IPS-18c (cell line): Measurements from ENCODE around the gene STUM.
"Not testable (repeated sequence)": the region's sequence is repeated elsewhere in the genome, so short reads cannot be mapped to it uniquely, and the experiment has no call there.

Experiments used
- H3K4me3 ChIP-seq: 2 replicates; pipeline ENCODE4 v1.7.0; 2013; ENCODE audit warnings: low read depth, mild to moderate bottlenecking, low read length, moderate library complexity; ENCODE audit not compliant: insufficient read depth
- H3K9me3 ChIP-seq: one replicate; pipeline ENCODE4 v1.6.1; 2013; ENCODE audit warnings: mild to moderate bottlenecking, low read length, moderate library complexity; ENCODE audit not compliant: control insufficient read depth, insufficient read depth

STUM gene

DNA sequence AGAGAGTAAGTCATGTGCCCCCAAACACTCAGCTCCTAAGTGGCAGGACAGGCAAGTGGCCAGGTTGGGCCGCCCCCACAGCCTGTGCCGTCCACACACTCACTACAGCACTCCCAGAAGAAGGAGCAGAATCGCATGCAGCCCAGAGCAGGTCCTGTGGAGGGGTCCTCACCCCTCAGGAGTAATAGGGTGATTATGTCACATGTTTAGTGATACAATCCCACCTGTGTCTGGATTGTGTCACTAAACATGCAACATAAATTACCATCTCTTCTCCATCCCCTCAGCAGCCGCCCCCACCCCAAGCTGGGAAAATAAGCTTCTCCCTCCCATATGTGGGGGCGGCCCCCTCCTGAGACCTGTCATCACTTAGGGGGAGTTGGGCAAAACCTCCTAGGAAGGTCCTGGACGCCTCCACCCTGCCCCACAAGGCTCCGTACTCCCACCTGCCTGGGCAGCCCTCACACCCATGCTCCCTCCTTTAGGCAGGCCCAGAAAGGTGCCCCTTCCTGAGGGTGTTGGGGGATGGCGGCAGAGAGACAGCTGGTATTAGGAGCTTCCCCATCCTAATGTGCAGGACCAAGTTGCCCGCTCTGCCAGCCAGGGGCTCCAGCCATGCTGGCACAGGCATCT, 56.9 kb downstream of the STUM start:
- Histone ChIP-seq H3K9me3 (no peaks in the 10 kb centered on the region), H3K4me3 (no peak overlapping the region)

DNA sequence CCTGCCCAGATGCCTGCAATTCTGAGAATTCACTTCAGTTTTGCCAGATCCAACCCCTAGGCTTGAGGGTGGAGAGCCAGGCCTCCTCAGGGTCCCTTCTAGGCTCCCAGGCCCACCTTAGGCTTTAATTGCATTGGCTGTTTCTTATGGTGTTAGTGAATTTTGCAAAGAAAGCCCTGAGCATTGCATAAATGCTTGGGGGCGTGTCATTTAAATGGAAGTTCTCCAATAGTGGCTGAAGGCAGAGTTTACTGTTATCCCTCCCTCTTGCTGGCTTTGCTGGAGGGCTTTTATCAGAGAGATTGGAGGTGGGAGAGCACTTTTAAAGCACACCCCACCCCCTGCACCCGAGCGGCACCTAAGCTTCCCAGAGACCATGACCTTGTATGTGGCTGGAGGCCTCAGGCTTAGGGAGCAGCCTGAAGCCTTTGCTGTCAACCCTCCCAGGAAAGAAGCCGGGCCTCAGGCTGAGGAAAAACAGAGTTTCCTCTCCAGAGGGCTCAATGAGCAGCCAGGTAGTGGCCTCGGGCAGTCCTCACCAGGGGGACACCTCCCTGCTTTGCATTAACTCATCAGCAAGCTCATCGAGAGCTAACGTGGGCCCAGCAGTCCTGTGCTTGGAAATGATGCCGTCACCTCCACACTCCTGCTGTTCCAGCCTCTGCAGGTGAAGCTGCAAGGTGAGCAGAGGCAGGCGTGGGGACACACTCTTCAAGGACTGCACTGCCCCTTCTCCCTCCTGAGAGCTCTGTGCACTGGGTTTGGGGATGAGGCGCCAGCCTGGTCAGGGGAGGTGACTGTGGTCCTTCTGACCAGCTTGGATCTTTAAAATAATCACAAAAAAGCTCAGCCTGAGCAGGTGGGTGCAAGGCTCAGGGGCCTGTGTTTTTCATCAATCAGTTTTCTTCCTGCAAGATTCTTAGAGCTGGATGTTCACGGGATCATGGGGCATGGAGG, 58.0 kb downstream of the STUM start:
- no peaks in the 10 kb centered on the region for H3K9me3 ChIP-seq
- no peak overlapping the region for H3K4me3 ChIP-seq

DNA sequence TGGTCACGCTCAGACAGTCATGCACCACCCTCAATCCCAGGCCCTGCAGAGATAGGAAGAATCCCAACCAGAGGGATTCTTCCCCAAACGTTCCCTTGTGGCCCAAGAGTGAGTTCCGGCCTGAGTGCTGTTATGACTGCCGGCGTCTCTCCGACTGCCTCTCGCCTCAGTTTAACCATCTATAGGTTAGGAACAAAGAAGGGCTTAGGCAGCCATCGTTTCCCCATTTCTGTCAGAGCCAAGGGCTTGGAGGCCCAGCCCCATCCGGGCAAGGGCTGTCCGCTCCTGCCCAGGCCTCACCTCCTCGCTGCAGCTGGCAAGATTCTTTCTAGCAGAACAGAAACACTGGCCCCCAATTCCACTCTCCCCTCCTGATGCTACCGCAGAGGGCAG, 58.7 kb downstream of the STUM start:
- no peak overlapping the region for H3K4me3 ChIP-seq
- no peaks in the 10 kb centered on the region for H3K9me3 ChIP-seq

DNA sequence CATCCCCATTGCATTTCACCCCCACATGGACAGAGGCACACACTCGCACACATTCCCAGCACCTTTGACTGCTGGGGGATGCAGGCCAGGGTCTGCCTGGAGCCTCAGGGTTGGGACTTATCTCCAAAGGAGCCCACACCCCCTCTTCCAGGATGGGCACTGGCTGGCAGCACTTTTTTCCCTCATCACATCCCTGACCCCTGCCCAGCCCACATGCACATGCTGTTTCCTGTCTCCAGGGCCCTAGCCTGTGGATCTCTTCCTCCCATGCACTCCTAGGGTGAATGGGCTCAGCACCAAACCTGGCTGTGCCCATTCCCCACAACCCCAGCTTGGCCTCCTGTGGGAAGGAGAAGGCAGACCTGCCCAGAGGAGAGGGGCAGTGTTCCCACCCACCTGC, 59.3 kb downstream of the STUM start:
- H3K4me3 ChIP-seq, result no peak overlapping the region
- H3K9me3 ChIP-seq, result no peaks in the 10 kb centered on the region

DNA sequence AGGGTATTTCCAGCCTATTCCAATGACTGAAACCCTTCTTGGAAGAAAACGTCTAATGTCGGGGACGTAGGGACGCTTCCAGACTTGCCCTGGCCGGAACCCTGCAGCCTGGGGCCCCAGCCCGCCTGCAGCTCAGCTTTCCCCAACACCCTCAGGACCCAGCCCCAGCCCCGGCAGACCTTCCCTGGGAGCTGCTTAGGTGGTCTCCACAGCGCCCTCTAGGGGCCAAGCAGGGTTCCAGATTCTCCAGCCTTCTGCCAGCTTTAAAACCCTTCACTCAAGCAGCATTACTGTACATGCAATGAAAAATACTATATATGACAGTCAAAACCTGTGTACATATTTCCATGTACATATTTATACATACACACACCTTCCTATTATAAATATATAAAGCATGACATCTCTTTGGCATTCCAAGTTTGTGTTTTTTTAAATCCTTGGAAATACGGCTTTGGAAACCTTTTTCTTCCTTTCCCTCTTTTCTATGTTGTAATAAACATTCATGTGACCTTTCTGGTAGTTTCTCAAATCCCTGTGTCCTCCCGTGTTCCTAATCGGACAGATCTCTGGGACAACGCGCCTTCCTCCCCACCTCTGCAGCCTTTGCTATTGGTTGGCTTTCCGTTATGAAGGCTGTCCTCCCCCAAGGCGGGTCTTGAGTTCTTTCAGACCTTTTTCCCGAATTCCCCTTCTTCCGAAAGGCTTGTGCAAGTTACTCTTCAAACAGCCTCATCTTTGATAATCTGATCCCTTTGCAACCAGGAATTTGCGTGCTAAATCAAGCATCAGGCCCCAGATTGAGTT, 60.3 kb downstream of the STUM start:
- no peaks in the 10 kb centered on the region for H3K9me3 ChIP-seq

DNA sequence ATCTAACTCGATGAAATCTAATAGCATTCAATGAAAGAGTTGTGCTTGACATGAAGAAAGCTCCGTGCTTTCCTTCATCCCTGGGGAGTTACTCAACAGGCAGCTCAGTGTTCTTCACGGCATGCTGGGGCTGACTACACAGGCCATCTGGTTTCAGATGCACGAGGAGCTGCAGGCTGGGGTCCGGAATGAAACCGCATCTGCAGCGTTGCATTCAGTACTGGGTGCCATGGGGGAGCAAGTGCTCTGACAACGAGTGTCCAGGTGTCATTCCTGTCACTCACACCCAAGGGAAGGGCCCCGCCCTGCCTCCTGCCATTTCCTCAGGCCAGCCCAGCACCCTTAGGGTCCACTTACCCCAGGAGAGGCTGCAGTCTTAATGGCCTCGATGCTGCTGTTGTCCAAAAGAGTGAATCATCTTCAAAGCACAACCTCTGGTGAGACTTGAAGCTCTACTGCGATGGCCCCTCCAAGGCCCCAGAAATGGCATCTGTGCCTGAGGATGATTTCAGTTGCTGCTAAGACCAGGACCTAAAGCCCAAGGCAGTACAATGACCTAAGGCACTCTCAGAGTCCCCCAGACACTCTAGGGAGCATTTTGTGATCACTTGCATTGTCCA, 61.4 kb downstream of the STUM start:
- no peak overlapping the region for H3K4me3 ChIP-seq
- H3K9me3 ChIP-seq, result no peaks in the 10 kb centered on the region

More for the DNA sequence above, 60.3 kb downstream of the STUM start:
- no peak overlapping the region for H3K4me3 ChIP-seq

DNA sequence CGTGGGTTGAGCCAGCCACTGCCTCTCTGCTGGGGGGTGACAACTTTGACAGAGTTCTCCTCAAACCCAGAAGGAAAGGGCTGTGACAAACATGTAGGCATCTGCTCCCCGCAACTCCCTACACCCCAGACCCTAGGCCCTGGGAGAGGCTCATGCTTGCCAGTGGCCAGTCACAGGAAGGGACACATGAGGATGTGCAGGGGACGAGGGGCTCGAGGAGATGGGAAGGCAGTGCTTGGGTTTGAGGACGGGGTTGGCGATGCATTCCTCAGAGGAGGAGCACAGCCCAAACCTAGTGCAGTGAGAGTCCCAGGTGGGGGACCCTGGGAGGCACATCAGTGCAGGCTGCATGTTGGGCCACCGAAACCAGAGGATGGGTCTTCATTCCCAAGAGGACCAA, 62.1 kb downstream of the STUM start:
- Histone ChIP-seq H3K4me3 (no peak overlapping the region), H3K9me3 (no peaks in the 10 kb centered on the region)

DNA sequence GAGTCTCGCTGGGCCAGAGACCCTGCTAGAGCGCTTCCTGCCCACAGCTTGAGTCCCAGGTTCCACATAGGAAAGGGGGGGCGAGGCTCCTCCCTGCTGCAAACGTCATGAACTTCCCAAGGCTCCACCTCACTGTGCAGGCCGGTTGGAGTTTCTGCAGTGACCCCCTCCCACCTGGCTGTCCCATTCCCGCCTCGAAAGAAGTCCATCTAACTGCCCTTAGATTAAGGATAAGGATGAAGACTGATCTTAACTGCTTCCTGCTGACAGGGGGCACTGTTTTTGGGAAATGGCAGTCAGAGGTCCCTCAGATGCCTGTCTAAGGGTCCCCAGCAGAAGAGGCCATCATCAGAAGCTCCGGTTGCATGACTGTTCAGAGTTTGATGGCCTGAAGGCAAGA, 62.7 kb downstream of the STUM start:
- Histone ChIP-seq H3K4me3 (no peak overlapping the region), H3K9me3 (peaks cover 3% of the 10 kb centered on the region)

DNA sequence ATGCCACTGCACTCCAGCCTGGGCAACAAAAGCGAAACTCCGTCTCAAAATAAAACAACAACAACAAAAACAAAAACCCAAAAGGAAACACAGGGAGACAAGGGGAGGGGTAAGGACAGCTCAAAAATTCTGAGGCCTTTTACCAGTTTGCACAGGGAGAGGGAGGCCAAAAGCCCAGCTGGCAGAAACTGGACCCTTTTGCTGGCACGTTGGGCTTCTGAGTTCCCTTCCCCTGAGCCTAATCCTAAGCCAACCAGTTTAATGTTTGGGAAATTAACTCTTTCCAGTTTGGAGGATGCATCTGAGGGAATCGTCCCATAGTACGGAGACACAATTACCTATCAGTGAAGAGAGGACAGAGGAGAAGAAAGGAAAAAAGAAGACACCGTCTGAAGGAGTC, 63.4 kb downstream of the STUM start:
- not testable (repeated sequence) for H3K4me3 ChIP-seq, H3K9me3 ChIP-seq

DNA sequence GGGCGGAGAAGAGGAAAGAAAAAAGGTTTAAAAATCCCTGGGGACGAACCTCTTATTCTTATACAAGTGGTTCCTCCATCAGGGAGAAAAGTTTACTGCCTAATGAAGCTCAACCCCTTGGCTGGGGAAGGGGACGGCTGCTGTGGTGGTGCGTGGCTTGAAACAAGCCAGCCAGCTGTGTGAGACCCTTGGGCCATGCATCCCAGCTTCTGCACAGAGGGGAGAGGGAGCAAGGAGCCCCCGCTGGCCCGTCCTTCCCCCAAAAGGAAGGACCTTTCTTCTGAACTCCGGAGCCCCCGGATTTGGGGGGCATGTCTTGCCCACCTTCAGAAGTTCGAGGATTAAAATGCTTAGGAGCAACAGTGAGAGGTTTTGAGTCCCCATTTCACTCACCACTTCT, 67.3 kb downstream of the STUM start:
- H3K9me3 ChIP-seq, result peaks cover 3% of the 10 kb centered on the region
- H3K4me3 ChIP-seq, result no peak overlapping the region

DNA sequence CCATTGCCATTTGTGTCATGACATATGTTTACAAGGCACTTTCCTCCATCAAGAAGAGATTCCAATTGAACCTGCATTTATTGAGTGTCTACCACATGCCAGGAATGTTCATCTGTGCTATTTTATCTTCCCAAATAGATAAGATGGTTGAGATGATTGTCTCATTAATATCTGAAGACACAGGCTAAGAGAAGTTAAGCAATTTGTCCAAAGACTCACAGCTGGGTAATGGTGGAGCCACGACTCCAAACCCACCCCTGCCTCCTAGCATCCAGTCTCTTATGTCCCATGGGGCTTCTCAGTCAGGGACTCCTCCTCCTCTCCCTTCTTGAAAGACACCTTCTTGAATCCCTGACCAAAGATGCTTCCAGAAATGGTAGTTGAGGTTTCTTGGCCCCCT, 68.1 kb downstream of the STUM start:
- peaks cover 3% of the 10 kb centered on the region for H3K9me3 ChIP-seq

DNA sequence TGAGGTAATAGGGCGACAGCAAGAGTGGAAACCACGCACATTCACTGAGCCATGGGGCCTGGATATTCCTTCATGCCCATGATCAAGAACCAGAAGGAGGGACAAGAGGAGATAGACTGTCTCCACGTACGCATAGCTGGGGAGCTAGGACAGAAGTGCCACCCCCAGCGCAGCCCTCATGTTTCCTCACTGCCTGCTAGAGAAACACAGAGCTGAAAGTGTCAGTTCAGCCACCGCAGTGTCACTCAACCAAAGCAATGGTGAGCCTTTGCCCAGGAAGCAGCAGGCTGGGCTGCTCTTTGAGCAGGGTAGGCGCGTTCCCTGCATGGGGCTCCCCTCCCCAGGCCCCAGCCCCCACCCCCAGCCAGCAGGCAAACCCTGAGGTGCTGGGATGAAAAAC, 68.5 kb downstream of the STUM start:
- peaks cover 3% of the 10 kb centered on the region for H3K9me3 ChIP-seq
- H3K4me3 ChIP-seq, result no peak overlapping the region

More for the DNA sequence above, 68.1 kb downstream of the STUM start:
- no peak overlapping the region for H3K4me3 ChIP-seq

DNA sequence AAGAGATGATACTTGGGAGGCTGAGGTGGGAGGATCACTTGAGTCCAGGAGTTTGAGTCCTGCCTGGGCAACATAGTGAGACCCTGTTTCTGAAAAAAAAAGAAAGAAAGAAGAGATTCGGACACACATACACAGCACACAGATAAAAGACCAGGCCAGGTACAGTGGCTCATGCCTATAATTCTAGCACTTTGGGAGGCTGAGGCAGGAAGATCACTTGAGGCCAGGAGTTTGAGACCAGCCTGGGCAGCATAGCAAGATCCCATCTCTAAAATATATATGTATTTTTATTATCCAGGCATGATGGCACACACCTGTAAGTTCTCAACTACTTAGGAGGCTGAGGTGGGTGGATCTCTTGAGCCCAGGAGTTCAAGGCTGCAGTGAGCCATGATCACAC, 69.2 kb downstream of the STUM start:
- not testable (repeated sequence) for H3K9me3 ChIP-seq, H3K4me3 ChIP-seq

DNA sequence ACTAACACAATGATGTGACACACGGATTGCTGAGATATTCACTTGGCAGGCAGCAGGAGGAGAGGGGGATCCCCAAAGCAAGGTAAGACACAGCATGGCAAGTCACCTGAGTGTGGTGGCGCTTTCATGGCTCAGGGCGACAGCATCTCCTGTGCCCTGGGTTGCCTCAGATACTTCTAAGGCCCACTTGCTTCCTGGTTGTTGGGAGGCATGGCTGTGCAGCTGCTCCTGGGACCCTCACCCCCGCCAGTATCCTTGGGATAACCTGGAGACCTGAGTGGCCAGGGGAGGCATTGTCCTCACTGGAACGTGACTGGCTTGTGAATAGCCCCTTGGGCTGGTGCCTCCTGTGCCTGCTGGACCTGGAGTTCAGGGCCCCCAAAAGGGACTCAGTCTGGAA, 69.8 kb downstream of the STUM start:
- H3K9me3 ChIP-seq, result peaks cover 3% of the 10 kb centered on the region
- no peak overlapping the region for H3K4me3 ChIP-seq

DNA sequence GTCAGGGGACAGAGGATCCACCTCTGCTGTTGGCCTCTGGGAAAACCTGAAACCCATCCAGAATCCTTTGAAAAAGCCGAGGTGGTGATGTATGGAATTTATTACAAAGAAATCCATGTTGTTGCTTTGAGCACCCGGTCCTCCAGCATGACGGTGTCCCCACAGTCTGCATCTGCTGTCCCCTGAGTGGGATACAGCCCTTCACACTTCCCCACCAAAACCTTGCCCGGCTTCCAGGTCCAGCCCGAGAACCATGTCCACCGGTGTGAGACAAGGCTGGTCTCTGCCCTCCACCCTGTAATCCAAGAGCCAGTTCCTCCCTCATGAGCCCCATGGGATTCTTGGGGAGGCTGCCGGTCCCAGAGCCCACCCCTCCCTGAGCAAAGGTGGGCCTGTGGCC, 70.5 kb downstream of the STUM start:
- H3K4me3 ChIP-seq, result no peak overlapping the region
- H3K9me3 ChIP-seq, result peaks cover 3% of the 10 kb centered on the region

DNA sequence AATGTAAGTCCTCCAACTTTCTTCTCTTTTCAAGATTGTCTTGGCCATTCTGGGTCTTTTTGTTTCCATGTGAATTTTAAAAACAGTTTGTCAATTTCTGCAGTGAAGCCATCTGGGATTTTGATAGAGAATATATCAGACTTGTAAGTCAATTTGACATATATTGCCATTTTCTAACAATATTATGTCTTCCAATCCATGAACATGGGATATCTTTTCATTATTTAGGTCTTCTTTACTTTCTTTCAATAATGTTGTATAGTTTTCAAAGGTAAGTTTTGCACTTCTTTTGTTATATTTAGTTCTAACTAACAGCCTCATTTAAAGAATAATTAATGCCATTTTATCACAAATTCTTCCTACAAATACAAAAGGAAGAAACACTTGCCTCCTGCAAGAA, 73.4 kb downstream of the STUM start:
- Histone ChIP-seq H3K4me3 (no peak overlapping the region), H3K9me3 (no peaks in the 10 kb centered on the region)

DNA sequence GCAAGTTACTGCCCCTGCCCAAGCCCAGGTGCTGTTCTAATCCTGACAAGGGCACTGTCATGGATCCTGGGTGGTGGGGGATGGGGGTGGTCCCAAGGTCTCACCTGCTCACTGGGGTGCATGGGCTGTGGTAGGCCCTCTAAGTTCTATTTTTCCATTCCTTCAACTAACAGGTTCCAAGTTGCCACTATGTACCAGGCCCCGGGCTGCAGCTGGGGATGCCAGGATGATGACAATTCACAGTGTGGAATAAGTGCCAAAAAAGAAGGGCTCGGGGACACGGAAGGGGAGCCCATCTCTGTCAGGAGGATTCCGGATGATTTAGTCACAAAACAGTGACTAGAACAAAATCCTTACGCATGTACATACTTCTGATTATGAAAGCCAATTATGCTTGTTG, 76.0 kb downstream of the STUM start:
- H3K9me3 ChIP-seq, result no peaks in the 10 kb centered on the region
- no peak overlapping the region for H3K4me3 ChIP-seq
